Liver (tissue), 9 donors: ENCODE results near the gene NDUFS4. TPM values are rescaled to one million over a fixed set of nuclear protein-coding genes. Genes with fewer than 3 reads are reported as not detected.

Experiments
- DNase-seq: peaks from one replicate; pipeline ENCODE4 v3.0.0-alpha.2; 2017; ENCODE audit warnings: low spot score
- H3K27ac ChIP-seq, 2 donors: one replicate each; pipeline ENCODE4 v1.7.0; 2013; ENCODE audit warnings: inconsistent platforms in 2 of 2, low read length in 2 of 2, control low read depth in 1 of 2, low read depth in 1 of 2, mild to moderate bottlenecking in 1 of 2
- H3K27me3 ChIP-seq, 4 donors: one replicate each; pipeline versions ENCODE4 v1.6.1 to v1.7.0; 2013; ENCODE audit warnings: low read length in 3 of 4, inconsistent platforms in 1 of 4, mild to moderate bottlenecking in 1 of 4, moderate library complexity in 1 of 4; ENCODE audit not compliant: control insufficient read depth in 4 of 4, insufficient read depth in 4 of 4
- H3K36me3 ChIP-seq, 4 donors: one replicate each; pipeline versions ENCODE4 v1.6.1 to v1.7.0; 2013; ENCODE audit warnings: low read length in 3 of 4, mild to moderate bottlenecking in 3 of 4, low read depth in 1 of 4, moderate library complexity in 1 of 4; ENCODE audit not compliant: control insufficient read depth in 4 of 4, insufficient read depth in 3 of 4
- H3K4me1 ChIP-seq, 4 donors: one replicate each; pipeline versions ENCODE4 v1.6.1 to v1.7.0; 2013; ENCODE audit warnings: low read length in 3 of 4, mild to moderate bottlenecking in 3 of 4, moderate library complexity in 1 of 4; ENCODE audit not compliant: control insufficient read depth in 4 of 4, insufficient read depth in 4 of 4
- H3K4me3 ChIP-seq, 3 donors: one replicate each; pipeline versions ENCODE4 v1.6.1 to v1.7.0; 2013; ENCODE audit warnings: low read length in 3 of 3, control low read depth in 1 of 3, low read depth in 1 of 3, mild to moderate bottlenecking in 1 of 3
- H3K9ac ChIP-seq, 2 donors: one replicate each; pipeline ENCODE4 v1.7.0; 2013; ENCODE audit warnings: low read length in 2 of 2, mild to moderate bottlenecking in 2 of 2, moderate library complexity in 2 of 2, control low read depth in 1 of 2, low read depth in 1 of 2
- H3K9me3 ChIP-seq, 4 donors: one replicate each; pipeline versions ENCODE4 v1.6.1 to v1.7.0; 2013; ENCODE audit warnings: low read length in 3 of 4; ENCODE audit not compliant: control insufficient read depth in 4 of 4
- ATF3 ChIP-seq: IDR thresholded peaks from 2 replicates; pipeline ENCODE4 v1.6.1; 2016; ENCODE audit warnings: antibody characterized with exemption
- CTCF ChIP-seq: fragments of 150-350 bp; IDR thresholded peaks from 2 replicates; pipeline ENCODE4 v1.5.1; 2017; ENCODE audit warnings: improper control_type of control experiment, low read depth, low read length; ENCODE audit not compliant: missing input control
- EGR1 ChIP-seq, 2 donors: IDR thresholded peaks; 2 replicates each; pipeline ENCODE4 v1.6.1; 2016 to 2018; ENCODE audit warnings: antibody characterized with exemption in 2 of 2, low read depth in 2 of 2
- FOXA1 ChIP-seq: IDR thresholded peaks from 2 replicates; pipeline ENCODE4 v1.6.1; 2016; ENCODE audit warnings: antibody characterized with exemption
- FOXA2 ChIP-seq: IDR thresholded peaks from 2 replicates; pipeline ENCODE4 v1.6.1; 2016; ENCODE audit warnings: antibody characterized with exemption
- GABPA ChIP-seq, 2 donors: IDR thresholded peaks in 1 of 2; conservative IDR thresholded peaks in 1 of 2; 2 replicates each; pipeline ENCODE4 v1.6.1; 2016; ENCODE audit warnings: antibody characterized with exemption in 2 of 2, mild to moderate bottlenecking in 1 of 2, moderate library complexity in 1 of 2
- HNF4A ChIP-seq, 2 donors: conservative IDR thresholded peaks; 2 replicates each; pipeline ENCODE4 v1.6.1; 2016; ENCODE audit warnings: antibody characterized with exemption in 2 of 2, mild to moderate bottlenecking in 2 of 2
- HNF4G ChIP-seq: IDR thresholded peaks from 2 replicates; pipeline ENCODE4 v1.6.1; 2016; ENCODE audit warnings: antibody characterized with exemption
- JUND ChIP-seq, 2 donors: IDR thresholded peaks; 2 replicates each; pipeline ENCODE4 v1.6.1; 2016; ENCODE audit warnings: antibody characterized with exemption in 2 of 2
- MAX ChIP-seq: IDR thresholded peaks from 2 replicates; pipeline ENCODE4 v1.6.1; 2016; ENCODE audit warnings: antibody characterized with exemption
- NR2F2 ChIP-seq: IDR thresholded peaks from 2 replicates; pipeline ENCODE4 v1.6.1; 2016; ENCODE audit warnings: antibody characterized with exemption
- RAD21 ChIP-seq, 2 donors: IDR thresholded peaks; 2 replicates each; pipeline ENCODE4 v1.6.1; 2016; ENCODE audit warnings: antibody characterized with exemption in 2 of 2, mild to moderate bottlenecking in 2 of 2
- REST ChIP-seq: IDR thresholded peaks from 2 replicates; pipeline ENCODE4 v1.6.1; 2016; ENCODE audit warnings: antibody characterized with exemption, mild to moderate bottlenecking
- RXRA ChIP-seq, 2 donors: IDR thresholded peaks; 2 replicates each; pipeline ENCODE4 v1.6.1; 2017 to 2018; ENCODE audit warnings: antibody characterized with exemption in 2 of 2, mild to moderate bottlenecking in 1 of 2
- SP1 ChIP-seq: IDR thresholded peaks from 2 replicates; pipeline ENCODE4 v1.6.1; 2018; ENCODE audit warnings: antibody characterized with exemption, mild to moderate bottlenecking
- TAF1 ChIP-seq: conservative IDR thresholded peaks from 2 replicates; pipeline ENCODE4 v1.6.1; 2016; ENCODE audit warnings: antibody characterized with exemption, mild to moderate bottlenecking
- YY1 ChIP-seq: IDR thresholded peaks from 2 replicates; pipeline ENCODE4 v1.6.1; 2016; ENCODE audit warnings: antibody characterized with exemption, mild to moderate bottlenecking
- ZBTB33 ChIP-seq: IDR thresholded peaks from 2 replicates; pipeline ENCODE4 v1.6.1; 2016; ENCODE audit warnings: antibody characterized with exemption
- whole genome bisulfite sequencing: extraction: QIAGEN DNeasy Blood & Tissue Kit; methylation state at CpG from one replicate; pipeline ENCODE4 v1.1.7; 2013; 5-methylcytosine and 5-hydroxymethylcytosine counted together
- polyA plus RNA-seq, 2 donors: library from polyadenylated mRNA; stranded (reverse) in 1 of 2; unstranded in 1 of 2; fragments of 200-250 nt in 1 of 2; fragments of >200 nt in 1 of 2; fragmentation: Nextera tagmentation in 1 of 2; extraction: Ambion mirVana in 1 of 2; gene quantifications; one replicate each; pipeline versions ENCODE4 v1.2.1 to v1.2.3, GENCODE V29; 2013 to 2015
- total RNA-seq, 2 donors: library from RNA; depleted of rRNA; stranded (reverse); fragments of >200 nt; gene quantifications; one replicate each; pipeline ENCODE4 v1.2.3, GENCODE V29; 2014
- donor health status: healthy.
- donor health status: healthy.
- donor health status: healthy.
- donor health status: healthy.
- donor health status: healthy.

NDUFS4 gene
- total and polyA plus RNA-seq, 4 donors, result 35.9 to 114 (median 53.4) TPM

- no peak overlapping the region for H3K9ac ChIP-seq
- no peak for TF ChIP-seq NR2F2
- TF ChIP-seq HNF4A (conservative IDR thresholded peaks at IDR 0.05), result no peak
- TF ChIP-seq CTCF, result no peak
- TF ChIP-seq YY1, result no peak
- no peak for TF ChIP-seq REST
- no peak for TF ChIP-seq FOXA1
- TF ChIP-seq MAX, result no peak
- TF ChIP-seq FOXA2, result no peak
- TF ChIP-seq TAF1, result no peak
- no peak for TF ChIP-seq HNF4G
- TF ChIP-seq EGR1 (IDR thresholded peaks at IDR 0.05; ENCODE audit: low read depth in 2 of 2), result no peak
- TF ChIP-seq JUND (IDR thresholded peaks at IDR 0.05), result no peak
- TF ChIP-seq RXRA (IDR thresholded peaks at IDR 0.05), result no peak
- TF ChIP-seq GABPA (IDR thresholded peaks at IDR 0.05 in 1 of 2, conservative IDR thresholded peaks at IDR 0.05 in 1 of 2), result no peak
- no peak for TF ChIP-seq ZBTB33
- no peak for TF ChIP-seq ATF3
- WGBS, result 90% methylated on average over 4 of the region's 4 CpGs
Measured at GRCh38 chr5:53582225-53582624, 21.8 kb downstream of the NDUFS4 start.

GRCh38 chr5:53590759-53591158 lies 30.3 kb downstream of the NDUFS4 start:
- no peak overlapping the region for H3K9ac ChIP-seq
- H3K9me3 ChIP-seq, result no peaks in the 10 kb centered on the region
- DNase-seq, result no peak
- no peak overlapping the region for H3K4me3 ChIP-seq
- H3K27me3 ChIP-seq, result no peaks in the 10 kb centered on the region
- TF ChIP-seq JUND (IDR thresholded peaks at IDR 0.05), result no peak
- TF ChIP-seq SP1, result no peak
- no peak for TF ChIP-seq RAD21 (IDR thresholded peaks at IDR 0.05)
- TF ChIP-seq GABPA (IDR thresholded peaks at IDR 0.05 in 1 of 2, conservative IDR thresholded peaks at IDR 0.05 in 1 of 2), result no peak
- H3K4me1 ChIP-seq, result peaks cover 0 to 9% (median 0%) of the 10 kb centered on the region in 4 donors
- 97% methylated on average over 1 of the region's 1 CpG for WGBS
- H3K27ac ChIP-seq, result no peak overlapping the region
- H3K36me3 ChIP-seq, result no peaks in the 10 kb centered on the region

More at GRCh38 chr5:53582225-53582624, 21.8 kb downstream of the NDUFS4 start:
- Histone ChIP-seq H3K36me3 (no peaks in the 10 kb centered on the region), H3K27me3 (no peaks in the 10 kb centered on the region), H3K4me1 (peaks cover 0 to under 1% (median 0%) of the 10 kb centered on the region in 4 donors), H3K4me3 (no peak overlapping the region), H3K9me3 (no peaks in the 10 kb centered on the region), H3K27ac (no peak overlapping the region)
- DNase-seq, result no peak
